H1 (cell line): ENCODE data around the gene ICOSLG. TPM values are rescaled to one million over a fixed set of nuclear protein-coding genes. Genes with fewer than 3 reads are reported as not detected.

Source experiments
- CTCF ChIA-PET: fragments of 300-600 bp; sonication (Branson Sonifier 250); formaldehyde crosslinking; loops from one replicate; lab custom pipeline; 2021; ENCODE audit not compliant: partially characterized antibody; lab: Charles Lee
- POLR2A ChIA-PET: fragments of 300-600 bp; sonication (Branson Sonifier 250); formaldehyde crosslinking; loops from one replicate; lab custom pipeline; 2021; ENCODE audit warnings: inconsistent platforms; ENCODE audit not compliant: partially characterized antibody; lab: Charles Lee
- DNase-seq, 2 experiments: peaks; one replicate each; pipeline versions ENCODE4 v3.0.0 to v3.0.0-alpha.2; 2010 to 2022; ENCODE audit warnings: low spot score in 2 of 2, low read depth in 1 of 2, mixed read lengths in 1 of 2
- FAIRE-seq: peaks from 2 replicates; lab custom pipeline; 2011; peaks lifted over from hg19 to GRCh38; lab: Jason Lieb, UNC
- H2AFZ ChIP-seq: 2 replicates; pipeline ENCODE4 v1.8.1; 2012; ENCODE audit warnings: low read length, inconsistent platforms
- H2AK5ac ChIP-seq: 2 replicates; pipeline ENCODE4 v1.6.1; 2013; ENCODE audit warnings: low read depth, low read length
- H2BK120ac ChIP-seq: replicated peaks from 2 replicates; pipeline ENCODE3; 2013; ENCODE audit warnings: low read depth, low read length, inconsistent platforms
- H2BK12ac ChIP-seq: 2 replicates; pipeline ENCODE4 v1.6.1; 2013; ENCODE audit warnings: low read depth, low read length
- H2BK15ac ChIP-seq: 2 replicates; pipeline ENCODE4 v1.6.1; 2013; ENCODE audit warnings: low read length
- H2BK20ac ChIP-seq: 2 replicates; pipeline ENCODE4 v1.6.1; 2013; ENCODE audit warnings: low read length
- H2BK5ac ChIP-seq: 2 replicates; pipeline ENCODE4 v1.6.1; 2013; ENCODE audit warnings: low read depth, low read length
- H3K14ac ChIP-seq: 2 replicates; pipeline ENCODE4 v1.6.1; 2013; ENCODE audit warnings: inconsistent platforms; ENCODE audit not compliant: insufficient read length
- H3K18ac ChIP-seq: 2 replicates; pipeline ENCODE4 v1.6.1; 2013; ENCODE audit warnings: low read length; ENCODE audit errors: extremely low read depth
- H3K23ac ChIP-seq: 2 replicates; pipeline ENCODE4 v1.6.1; 2013; ENCODE audit warnings: inconsistent platforms; ENCODE audit not compliant: insufficient read length
- H3K23me2 ChIP-seq: 2 replicates; pipeline ENCODE4 v1.6.1; 2013; ENCODE audit warnings: low read depth, low read length
- H3K27ac ChIP-seq: 2 replicates; pipeline ENCODE4 v1.6.1; 2011; ENCODE audit warnings: low read depth, low read length, inconsistent platforms
- H3K27me3 ChIP-seq, 4 experiments: replicated peaks in 1 of 4; 1 replicate in 1 of 4; 2 replicates in 3 of 4; pipeline versions ENCODE4 v1.6.1 to v1.8.1; 2011 to 2013; ENCODE audit warnings: low read length in 3 of 4, mild to moderate bottlenecking in 3 of 4, inconsistent platforms in 2 of 4, mixed read lengths in 2 of 4, moderate library complexity in 1 of 4; ENCODE audit not compliant: control insufficient read depth in 3 of 4, insufficient read depth in 3 of 4; ENCODE audit errors: extremely low read depth in 1 of 4
- H3K36me3 ChIP-seq, 4 experiments: 2 replicates each; pipeline versions ENCODE4 v1.6.1 to v1.8.1; 2011 to 2013; ENCODE audit warnings: mild to moderate bottlenecking in 4 of 4, low read length in 3 of 4, moderate library complexity in 2 of 4, control low read depth in 1 of 4, inconsistent platforms in 1 of 4; ENCODE audit not compliant: insufficient read depth in 4 of 4, control insufficient read depth in 2 of 4
- H3K4ac ChIP-seq: replicated peaks from 2 replicates; pipeline ENCODE3; 2013; ENCODE audit warnings: low read length, low read depth, mixed read lengths, inconsistent platforms; ENCODE audit not compliant: insufficient read length
- H3K4me1 ChIP-seq, 4 experiments: replicated peaks in 1 of 4; 1 replicate in 1 of 4; 2 replicates in 3 of 4; pipeline versions ENCODE4 v1.6.1 to v1.8.1; 2011 to 2013; ENCODE audit warnings: low read length in 3 of 4, inconsistent platforms in 2 of 4, mixed read lengths in 1 of 4; ENCODE audit not compliant: insufficient read depth in 4 of 4, control insufficient read depth in 3 of 4
- H3K4me2 ChIP-seq, 2 experiments: 2 replicates each; pipeline versions ENCODE4 v1.6.1 to v1.8.1; 2011 to 2013; ENCODE audit warnings: low read depth in 2 of 2, low read length in 2 of 2, control low read depth in 1 of 2, inconsistent platforms in 1 of 2, mild to moderate bottlenecking in 1 of 2; ENCODE audit not compliant: insufficient read depth in 1 of 2
- H3K4me3 ChIP-seq, 4 experiments: fragments of 200-600, 300-600 bp in 1 of 4; sonication (generic), shearing (Covaris generic), sonication (Bioruptor Twin) in 1 of 4; 2 replicates each; pipeline versions ENCODE4 v1.5.1 to v1.8.1; 2011 to 2016; ENCODE audit warnings: low read length in 4 of 4, low read depth in 3 of 4, control low read depth in 2 of 4, inconsistent platforms in 2 of 4, mild to moderate bottlenecking in 2 of 4, mixed read lengths in 1 of 4, moderate library complexity in 1 of 4; ENCODE audit not compliant: insufficient read depth in 2 of 4; ENCODE audit errors: extremely low read depth in 1 of 4
- H3K56ac ChIP-seq: replicated peaks from 2 replicates; pipeline ENCODE3; 2013; ENCODE audit warnings: low read depth, mild to moderate bottlenecking, mixed read lengths, low read length, inconsistent platforms; ENCODE audit not compliant: insufficient read length
- H3K79me1 ChIP-seq: 2 replicates; pipeline ENCODE4 v1.6.1; 2013; ENCODE audit warnings: low read depth, low read length, control low read depth
- H3K79me2 ChIP-seq, 2 experiments: 2 replicates each; pipeline versions ENCODE4 v1.6.1 to v1.8.1; 2012 to 2013; ENCODE audit warnings: low read length in 2 of 2, mild to moderate bottlenecking in 2 of 2, inconsistent platforms in 1 of 2; ENCODE audit not compliant: insufficient read depth in 2 of 2, control insufficient read depth in 1 of 2
- H3K9ac ChIP-seq, 4 experiments: replicated peaks in 1 of 4; 1 replicate in 1 of 4; 2 replicates in 3 of 4; pipeline versions ENCODE4 v1.6.1 to v1.8.1; 2011 to 2013; ENCODE audit warnings: low read depth in 3 of 4, low read length in 3 of 4, control low read depth in 2 of 4, mild to moderate bottlenecking in 2 of 4, moderate library complexity in 2 of 4, inconsistent platforms in 1 of 4; ENCODE audit errors: extremely low read depth in 1 of 4
- H3K9me3 ChIP-seq, 2 experiments: 2 replicates each; pipeline versions ENCODE4 v1.6.1 to v1.8.1; 2012 to 2013; ENCODE audit warnings: mild to moderate bottlenecking in 2 of 2, moderate library complexity in 2 of 2, control low read depth in 1 of 2, inconsistent platforms in 1 of 2, low read depth in 1 of 2, low read length in 1 of 2, mixed read lengths in 1 of 2; ENCODE audit not compliant: insufficient read depth in 2 of 2
- H4K20me1 ChIP-seq, 2 experiments: replicated peaks in 1 of 2; 2 replicates each; pipeline versions ENCODE3 to v1.8.1; 2011 to 2013; ENCODE audit warnings: inconsistent platforms in 2 of 2, low read length in 2 of 2, mild to moderate bottlenecking in 1 of 2; ENCODE audit not compliant: insufficient read depth in 2 of 2, control insufficient read depth in 1 of 2
- H4K5ac ChIP-seq: 2 replicates; pipeline ENCODE4 v1.6.1; 2013; ENCODE audit warnings: low read length, low read depth, mixed read lengths, inconsistent platforms; ENCODE audit not compliant: insufficient read length
- H4K8ac ChIP-seq: 2 replicates; pipeline ENCODE4 v1.8.0; 2013; ENCODE audit warnings: mild to moderate bottlenecking, moderate library complexity, low read length, inconsistent platforms; ENCODE audit not compliant: insufficient read depth; ENCODE audit errors: extremely low read depth
- H4K91ac ChIP-seq: replicated peaks from 2 replicates; pipeline ENCODE3; 2013; ENCODE audit warnings: low read length, mixed read lengths, inconsistent platforms; ENCODE audit not compliant: insufficient read length
- CBX8 ChIP-seq: fragments of 300-800, 300-1000 bp; sonication (generic); IDR thresholded peaks from 2 replicates; pipeline ENCODE4 v1.7.1; 2016; ENCODE audit warnings: low read depth, low read length, borderline replicate concordance
- EZH2 ChIP-seq: fragments of 200-600 bp; sonication (generic); IDR thresholded peaks from 2 replicates; pipeline ENCODE4 v1.7.1; 2012; ENCODE audit warnings: low read depth, mild to moderate bottlenecking, moderate library complexity, low read length, inconsistent platforms; ENCODE audit not compliant: severe bottlenecking
- HDAC2 ChIP-seq, 2 experiments: fragments of 300-600 bp in 1 of 2; sonication (generic) in 1 of 2; IDR thresholded peaks; 2 replicates each; pipeline ENCODE4 v1.6.1; 2011 to 2012; ENCODE audit warnings: low read depth in 2 of 2, low read length in 2 of 2, mild to moderate bottlenecking in 2 of 2, moderate library complexity in 2 of 2, borderline replicate concordance in 1 of 2, inconsistent platforms in 1 of 2
- TEAD4 ChIP-seq: IDR thresholded peaks from 2 replicates; pipeline ENCODE4 v1.6.1; 2012; ENCODE audit warnings: low read depth, low read length, inconsistent platforms, mixed read lengths
- WGBS, 2 experiments: shearing (Covaris generic) in 1 of 2; methylation state at CpG; one replicate each; pipeline versions ENCODE4 v1.1.6 to v1.1.7; 2013 to 2015; ENCODE audit warnings: low lambda C conversion rate in 2 of 2, mixed read lengths in 2 of 2, inconsistent platforms in 1 of 2, low coverage in 1 of 2, missing lambda C conversion rate in 1 of 2; ENCODE audit not compliant: insufficient replicate concordance in 2 of 2, insufficient coverage in 1 of 2, insufficient read length in 1 of 2; ENCODE audit errors: extremely low coverage in 1 of 2, missing lambda C conversion rate in 1 of 2; 5-methylcytosine and 5-hydroxymethylcytosine counted together
- polyA plus RNA-seq, 7 experiments: library from polyadenylated mRNA; depleted of rRNA in 3 of 7; stranded (reverse) in 5 of 7; unstranded in 2 of 7; fragments of >200 nt in 5 of 7; fragments of 200-250 nt in 2 of 7; gene quantifications; 1 replicate in 5 of 7; 2 replicates in 1 of 7; 4 replicates in 1 of 7; pipeline versions ENCODE4 v1.2.1 to v1.2.3, GENCODE V29; 2011 to 2013; ENCODE audit warnings: missing spikeins in 2 of 7, mixed read lengths in 2 of 7
- total RNA-seq: library from RNA; stranded (reverse); fragmentation: NEBNext Ultra II Directional; extraction: Animal tissue kit (Norgen Biotek cat#: 25700); gene quantifications from 2 replicates; pipeline ENCODE4 v1.2.1, GENCODE V29; 2021

Gene ICOSLG
- total and polyA plus RNA-seq, 2 of the 8 experiments (the other 6 are each of a cell fraction or from before 2014, with no cell fraction given), result 2.3 to 5.5 TPM

DNA sequence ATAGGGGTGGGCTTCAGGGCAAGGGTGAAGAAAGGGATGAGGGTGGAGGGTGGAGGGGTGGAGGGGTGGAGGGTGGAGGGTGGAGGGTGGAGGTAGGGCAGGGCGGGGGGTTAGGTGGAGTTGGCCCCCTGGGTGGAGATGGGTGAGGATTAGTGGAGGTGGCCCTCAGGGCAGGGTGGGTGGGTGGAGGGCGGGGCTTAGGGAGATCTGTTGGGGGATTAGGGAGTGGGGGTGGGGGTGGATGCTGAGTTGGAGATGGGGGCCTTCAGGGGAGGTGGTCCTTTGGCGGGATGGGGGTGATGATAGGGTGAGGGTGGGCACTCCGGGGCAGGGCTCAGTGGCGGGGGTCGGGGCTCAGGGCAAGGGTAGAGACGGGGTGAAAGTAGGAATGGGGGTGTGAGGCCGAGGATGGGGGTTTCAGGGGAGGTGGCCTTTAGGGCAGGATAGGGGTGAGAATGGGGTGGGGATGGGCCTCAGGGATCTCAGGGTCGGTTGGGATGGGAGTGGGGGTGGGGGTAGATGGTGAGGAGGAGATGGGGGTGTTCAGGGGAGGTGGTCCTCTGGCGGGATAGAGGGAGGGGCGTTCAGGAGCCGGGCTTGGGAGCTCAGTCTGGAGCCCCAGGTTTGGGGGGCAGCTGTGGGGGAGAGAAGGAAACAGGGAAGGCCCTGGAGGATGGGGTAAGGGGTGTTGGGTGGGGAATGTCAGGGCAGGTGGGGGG is 21.8 kb upstream of the ICOSLG start:
- Histone ChIP-seq H3K23ac (no peak overlapping the region), H3K79me1 (no peaks in the 10 kb centered on the region), H2AK5ac (no peak overlapping the region), H4K8ac (no peak overlapping the region), H3K9me3 (no peaks in the 10 kb centered on the region), H3K4me1 (peaks cover 0 to 7% (median 4%) of the 10 kb centered on the region in 4 experiments; a peak in 6 of 7 replicates), H3K36me3 (no peaks in the 10 kb centered on the region), H3K4me3 (no peak overlapping the region), H3K79me2 (no peaks in the 10 kb centered on the region), H2BK120ac (no peak overlapping the region), H3K23me2 (no peaks in the 10 kb centered on the region), H3K56ac (no peak overlapping the region), H3K4me2 (no peak overlapping the region), H4K5ac (no peak overlapping the region), H4K91ac (no peak overlapping the region), H3K27me3 (no peaks in the 10 kb centered on the region), H3K18ac (peak overlapping the region; percentile 32; the same call in 1 of the 2 replicates), H2BK20ac (no peak overlapping the region), H4K20me1 (no peaks in the 10 kb centered on the region), H2BK12ac (no peak overlapping the region), H3K27ac (no peak overlapping the region), H3K9ac (no peak overlapping the region), H2AFZ (no peak overlapping the region), H2BK5ac (no peak overlapping the region), H3K4ac (no peak overlapping the region)
- ChIA-PET CTCF (interaction anchor here (0.7 kb wide), 1 partner anchor 168 kb away, joined by 3 read pairs; no protein-coding TSS in a partner anchor), POLR2A (interaction anchor here (0.5 to 0.6 kb wide), 2 partner anchors 41 to 177 kb away, joined by 3 read pairs; no protein-coding TSS in a partner anchor)
- FAIRE-seq (no peak), DNase-seq (no peak)
- 80% methylated on average over 3 of the region's 12 CpGs; no CpG with 5 or more reads in 1 of the 2 experiments for WGBS, 2 experiments
- no peak for TF ChIP-seq EZH2
- TF ChIP-seq CBX8, result no peak
- TF ChIP-seq HDAC2 (IDR thresholded peaks at IDR 0.05; ENCODE audit: borderline replicate concordance in 1 of 2, low read depth in 2 of 2, low read length in 2 of 2), result no peak
- TF ChIP-seq TEAD4, result no peak
- TF ChIP-seq, all 59 proteins: peak for 0
- H2BK15ac ChIP-seq, result no peak overlapping the region
- no peak overlapping the region for H3K14ac ChIP-seq
